LNCAP (cell line): ENCODE data around the gene IZUMO1R.
A peak's percentile ranks its signal among the peaks of the same experiment; 100 is the strongest.

ENCODE experiments used
- TF ChIP-seq, protein P1 (sequence below): fragments of 450-650 bp; IDR thresholded peaks from 2 replicates; pipeline ENCODE4 v1.5.1; 2017; ENCODE audit warnings: mild to moderate bottlenecking

IZUMO1R gene

DNA sequence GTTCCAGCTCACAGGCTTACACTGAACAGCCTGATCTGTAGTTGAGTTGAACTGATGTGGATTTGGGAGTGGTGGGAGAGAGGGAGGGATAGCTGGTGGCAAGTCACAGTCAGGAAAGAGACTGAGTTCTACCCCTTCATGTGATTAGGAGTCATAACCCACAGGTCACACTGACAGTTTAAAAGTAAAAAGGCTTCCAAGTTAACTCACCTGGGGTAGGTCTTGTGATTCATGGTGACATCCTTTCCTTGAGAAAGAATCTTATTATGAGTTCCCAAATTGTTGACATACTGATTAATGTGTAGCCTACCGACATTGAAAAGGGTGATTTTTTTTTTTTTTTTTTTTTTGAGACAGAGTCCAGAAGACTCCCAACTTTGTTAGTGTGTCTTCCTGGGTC, 5.4 kb downstream of the IZUMO1R start:
- TF ChIP-seq, protein P1, sequence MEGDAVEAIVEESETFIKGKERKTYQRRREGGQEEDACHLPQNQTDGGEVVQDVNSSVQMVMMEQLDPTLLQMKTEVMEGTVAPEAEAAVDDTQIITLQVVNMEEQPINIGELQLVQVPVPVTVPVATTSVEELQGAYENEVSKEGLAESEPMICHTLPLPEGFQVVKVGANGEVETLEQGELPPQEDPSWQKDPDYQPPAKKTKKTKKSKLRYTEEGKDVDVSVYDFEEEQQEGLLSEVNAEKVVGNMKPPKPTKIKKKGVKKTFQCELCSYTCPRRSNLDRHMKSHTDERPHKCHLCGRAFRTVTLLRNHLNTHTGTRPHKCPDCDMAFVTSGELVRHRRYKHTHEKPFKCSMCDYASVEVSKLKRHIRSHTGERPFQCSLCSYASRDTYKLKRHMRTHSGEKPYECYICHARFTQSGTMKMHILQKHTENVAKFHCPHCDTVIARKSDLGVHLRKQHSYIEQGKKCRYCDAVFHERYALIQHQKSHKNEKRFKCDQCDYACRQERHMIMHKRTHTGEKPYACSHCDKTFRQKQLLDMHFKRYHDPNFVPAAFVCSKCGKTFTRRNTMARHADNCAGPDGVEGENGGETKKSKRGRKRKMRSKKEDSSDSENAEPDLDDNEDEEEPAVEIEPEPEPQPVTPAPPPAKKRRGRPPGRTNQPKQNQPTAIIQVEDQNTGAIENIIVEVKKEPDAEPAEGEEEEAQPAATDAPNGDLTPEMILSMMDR, result no peak

DNA sequence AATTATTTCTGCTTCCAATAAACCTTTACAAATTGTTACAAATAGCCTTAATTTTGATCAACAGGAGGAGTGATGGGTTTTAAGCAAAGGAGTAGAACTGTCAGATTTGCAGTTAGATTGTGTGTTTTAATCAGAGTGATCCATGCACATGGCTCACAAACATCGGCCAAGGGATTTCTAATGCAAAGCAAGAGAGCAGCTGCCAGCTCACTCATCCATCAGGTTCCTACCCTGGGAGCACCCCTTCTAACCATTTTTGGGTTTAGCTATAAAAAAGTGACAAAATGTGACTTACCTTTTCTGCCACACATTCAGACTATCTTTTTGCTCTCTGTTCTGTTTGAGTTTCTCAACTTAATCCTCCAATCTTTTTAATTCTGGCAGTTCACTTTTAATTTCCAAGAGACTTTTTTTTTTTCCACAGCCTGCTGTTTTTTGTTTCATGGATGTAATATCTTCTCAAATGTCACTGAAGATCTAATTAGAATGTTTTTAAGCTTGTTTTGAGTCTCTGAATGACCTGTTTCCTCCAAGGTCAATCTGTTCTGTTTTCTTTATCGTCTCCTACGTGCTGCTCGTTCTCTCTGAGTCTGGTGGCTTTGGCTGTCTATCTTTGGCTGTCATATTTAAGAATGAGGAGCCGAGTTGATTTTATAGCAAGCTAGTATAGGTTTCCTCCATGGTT, 6.0 kb downstream of the IZUMO1R start:
- TF ChIP-seq, protein P1, result no peak

DNA sequence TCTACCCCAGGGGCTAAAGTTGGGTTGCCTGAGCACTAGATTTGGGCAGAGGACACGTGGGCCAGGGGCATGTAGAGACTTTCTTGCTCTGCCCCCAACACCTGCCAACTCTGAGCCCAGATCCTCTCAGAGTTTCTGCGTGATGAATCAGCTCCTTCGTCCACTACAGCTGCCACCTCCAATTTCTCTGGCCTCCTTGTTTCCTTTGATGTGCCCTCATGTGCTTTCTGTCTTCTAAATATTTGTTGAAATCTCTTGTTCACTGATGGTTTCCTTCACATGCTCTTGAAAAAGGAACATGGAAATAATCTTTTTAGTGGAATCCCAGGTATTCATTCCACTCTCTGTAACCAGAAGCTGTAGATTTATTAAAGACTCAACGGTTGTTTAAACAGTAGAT, 8.0 kb downstream of the IZUMO1R start:
- TF ChIP-seq, protein P1, result no peak

DNA sequence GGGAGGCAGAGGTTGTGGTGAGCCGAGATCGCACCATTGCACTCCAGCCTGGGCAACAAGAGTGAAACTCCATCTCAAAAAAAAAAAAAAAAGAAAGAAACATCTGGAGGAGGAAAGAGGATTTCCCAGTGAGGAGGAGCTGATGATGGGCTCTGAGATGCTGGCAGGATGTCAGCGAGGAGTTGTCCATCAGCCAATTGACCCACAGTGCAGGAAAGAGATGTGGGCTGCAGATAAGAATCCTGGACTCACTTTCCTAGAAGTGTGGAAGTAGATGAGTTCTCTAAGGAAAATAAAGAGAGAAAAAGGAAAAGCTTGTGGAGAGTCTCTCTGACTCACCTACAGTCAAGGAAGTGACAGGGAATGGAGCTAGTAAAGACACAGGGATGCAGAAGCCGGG, 9.7 kb downstream of the IZUMO1R start:
- TF ChIP-seq, protein P1, result no peak

DNA sequence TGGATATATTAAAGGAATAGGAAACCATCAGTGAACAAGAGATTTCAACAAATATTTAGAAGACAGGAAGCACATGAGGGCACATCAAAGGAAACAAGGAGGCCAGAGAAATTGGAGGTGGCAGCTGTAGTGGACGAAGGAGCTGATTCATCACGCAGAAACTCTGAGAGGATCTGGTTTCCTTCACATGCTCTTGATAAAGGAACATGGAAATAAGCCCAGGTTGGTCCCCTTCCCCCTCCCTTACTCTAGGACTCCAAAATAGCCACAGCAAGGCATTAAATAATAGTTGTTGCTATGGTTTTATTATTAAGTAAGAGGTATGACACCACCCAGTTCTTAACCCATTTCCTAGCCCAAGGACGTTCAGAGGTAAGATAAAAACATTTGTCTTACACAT, 11.3 kb downstream of the IZUMO1R start:
- TF ChIP-seq, protein P1, result no peak

DNA sequence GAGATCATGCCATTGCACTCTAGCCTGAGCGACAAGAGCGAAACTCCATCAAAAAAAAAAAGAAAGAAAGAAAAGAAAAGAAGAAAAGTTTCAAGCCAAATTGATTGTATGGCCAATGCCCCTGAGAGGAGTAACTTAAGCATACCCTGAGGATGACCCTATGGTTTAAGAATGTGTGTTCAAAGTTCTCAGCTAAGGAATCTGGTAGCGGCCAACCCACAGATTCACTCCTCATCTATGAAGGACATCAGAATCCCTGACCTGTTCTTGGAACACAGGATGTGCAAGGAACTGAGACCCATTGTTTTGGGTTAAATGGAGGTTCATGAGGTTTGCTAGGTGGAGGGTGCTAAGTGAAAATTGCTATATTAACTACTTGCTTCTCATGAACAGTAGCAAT, 18.1 kb downstream of the IZUMO1R start:
- TF ChIP-seq, protein P1, result no peak

DNA sequence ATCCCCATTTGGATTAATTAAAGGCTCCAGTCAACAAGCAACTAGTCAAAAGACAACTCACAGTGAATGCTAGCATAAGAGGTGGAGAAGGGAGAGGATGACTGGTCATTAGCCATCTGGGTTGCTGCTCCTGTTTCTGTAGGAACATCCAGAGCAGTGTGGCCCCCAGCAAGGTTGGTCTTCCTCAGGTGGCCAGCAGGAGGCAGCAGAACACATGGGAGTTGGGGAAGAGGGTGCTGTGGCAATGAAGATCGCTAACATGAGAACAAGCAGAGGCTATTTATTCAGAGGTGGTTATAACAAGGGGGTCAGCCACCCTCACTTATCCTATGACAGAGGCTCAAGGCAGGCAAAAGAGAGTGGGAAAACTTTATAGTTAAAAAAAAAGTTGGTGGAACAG, 21.3 kb downstream of the IZUMO1R start:
- TF ChIP-seq, protein P1, result peak; percentile 73

DNA sequence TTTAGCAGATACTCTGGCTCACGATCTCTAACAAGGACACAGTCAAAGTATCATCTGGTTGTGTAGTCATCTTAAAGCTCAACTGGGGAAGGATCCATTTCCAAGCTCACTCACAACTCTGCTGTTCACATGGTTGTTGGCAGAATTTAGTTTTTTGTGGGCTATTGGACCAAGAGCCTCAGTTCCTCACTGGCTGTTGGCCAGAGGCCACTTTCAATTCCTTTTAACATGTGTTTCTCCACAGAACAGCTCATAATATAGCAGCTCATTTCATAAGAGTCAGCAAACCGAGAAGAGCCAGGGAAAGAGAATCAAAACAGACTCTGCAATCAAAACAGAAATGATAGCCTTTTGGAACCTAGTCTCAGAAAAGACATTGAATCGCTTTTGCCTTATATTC, 22.6 kb downstream of the IZUMO1R start:
- TF ChIP-seq, protein P1, result no peak
